GM21515 (cell line): ENCODE measurements around the gene SPIN2B.

Experiments
- ATAC-seq: cut with Tn5 transposase; IDR thresholded peaks from one replicate; pipeline ENCODE4 v1.9.1; 2021; ENCODE audit not compliant: unreplicated experiment

SPIN2B gene

DNA sequence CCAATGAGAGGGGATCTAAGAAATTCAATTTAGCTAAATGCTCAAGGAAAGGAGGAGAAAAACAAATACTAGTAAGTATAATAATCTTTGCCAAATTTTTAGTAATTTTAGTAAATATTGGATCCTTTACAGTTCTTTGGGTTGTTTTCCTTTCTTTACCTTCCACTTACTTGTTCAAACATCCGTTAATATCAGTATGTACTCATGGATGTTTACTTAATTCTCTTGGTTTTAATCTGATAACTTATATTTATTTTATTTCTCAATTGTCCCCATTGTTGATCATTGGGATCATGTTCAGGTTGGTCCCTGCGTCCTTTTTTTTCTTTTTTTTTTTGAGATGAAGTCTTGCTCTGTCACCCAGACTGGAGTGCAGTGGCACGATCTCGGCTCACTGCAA, 46.9 kb downstream of the SPIN2B start:
- no peak for ATAC-seq

DNA sequence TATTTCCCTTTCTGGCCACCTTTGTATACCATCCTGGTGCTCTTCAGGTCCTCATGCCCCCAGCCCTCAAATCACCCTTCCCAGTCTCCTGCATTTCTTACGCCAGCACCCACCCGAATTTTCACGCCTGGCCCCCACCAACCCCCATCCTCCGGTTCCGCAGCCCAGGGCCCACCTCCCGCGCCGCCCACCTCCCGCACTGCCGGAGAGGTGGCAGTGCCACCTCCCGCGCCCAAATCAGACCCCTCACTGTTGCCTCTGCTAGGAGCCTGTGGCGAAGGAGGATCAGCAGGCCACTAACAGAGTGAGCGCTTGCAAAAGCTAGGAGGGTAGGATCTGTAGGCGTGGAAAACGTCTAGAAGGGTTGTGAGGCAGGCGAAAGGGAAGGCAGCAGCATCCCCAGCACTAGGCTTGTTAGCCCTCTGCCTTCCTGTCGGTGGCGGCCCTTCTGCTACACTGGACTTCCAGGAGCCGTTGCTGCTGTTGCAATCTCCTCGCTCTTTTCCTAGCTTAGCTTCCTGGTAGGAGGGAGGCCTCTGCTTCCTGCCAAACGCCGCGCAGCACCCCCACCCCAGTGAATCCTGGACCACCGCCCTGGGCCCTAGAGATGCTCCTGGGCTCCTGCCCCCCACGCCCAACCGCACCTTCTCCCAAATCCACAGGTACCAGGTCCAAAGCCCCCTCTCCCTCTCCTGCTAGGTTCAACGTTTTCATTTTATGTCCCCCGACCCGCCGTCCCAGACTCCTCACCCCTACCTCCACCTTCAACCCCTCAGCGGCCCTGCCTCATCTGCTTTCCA, 51.0 kb downstream of the SPIN2B start:
- ATAC-seq, result no peak
